GM12872 (cell line): Measurements from ENCODE around the gene NR2F1.

ENCODE experiments used
- CTCF ChIP-seq: IDR thresholded peaks from 3 replicates; pipeline ENCODE4 v1.5.1; 2011; ENCODE audit warnings: low read depth, mild to moderate bottlenecking, low read length, moderate library complexity; ENCODE audit not compliant: insufficient read depth

The NR2F1 gene

GRCh38 chr5:93596676-93597490 lies 13.9 kb downstream of the NR2F1 start:
- TF ChIP-seq CTCF: 0 out of 3 replicates have a peak, but pooled peaks have one; percentile 30

- TF ChIP-seq CTCF: no peak
These were observed 15.3 kb downstream of the NR2F1 start for GRCh38 chr5:93598091-93599000.

GRCh38 chr5:93599001-93599379 lies 16.0 kb downstream of the NR2F1 start:
- TF ChIP-seq CTCF: no peak

GRCh38 chr5:93599399-93600120 lies 16.5 kb downstream of the NR2F1 start:
- no peak for TF ChIP-seq CTCF

GRCh38 chr5:93600409-93601070 lies 17.5 kb downstream of the NR2F1 start:
- TF ChIP-seq CTCF: no peak

GRCh38 chr5:93601071-93601801 lies 18.2 kb downstream of the NR2F1 start:
- TF ChIP-seq CTCF: no peak
